GM23248 (cell line): Measurements from ENCODE around the gene TRIM41. TPM values are rescaled to one million over a fixed set of nuclear protein-coding genes. Genes with fewer than 3 reads are reported as not detected.
A peak's percentile ranks its signal among the peaks of the same experiment; 100 is the strongest.

ENCODE experiments used
- DNase-seq: peaks from one replicate; pipeline ENCODE4 v3.0.0-alpha.2; 2015
- H2AFZ ChIP-seq: fragments of 200-600 bp; sonication (generic); 2 replicates; pipeline ENCODE4 v1.6.1; 2016; ENCODE audit warnings: antibody characterized with exemption
- H3F3A ChIP-seq: fragments of 200-600 bp; sonication (generic); 2 replicates; pipeline ENCODE4 v1.6.1; 2016; ENCODE audit warnings: mild to moderate bottlenecking, antibody characterized with exemption, mixed run types; ENCODE audit not compliant: insufficient read depth
- H3K27ac ChIP-seq: fragments of 200-600 bp; sonication (generic); 2 replicates; pipeline ENCODE4 v1.5.1; 2016; ENCODE audit warnings: mild to moderate bottlenecking
- H3K27me3 ChIP-seq: fragments of 200-600 bp; sonication (generic); replicated peaks from 2 replicates; pipeline ENCODE4 v1.6.1; 2016; ENCODE audit warnings: mild to moderate bottlenecking; ENCODE audit not compliant: insufficient read depth
- H3K36me3 ChIP-seq: fragments of 200-600 bp; sonication (generic); 2 replicates; pipeline ENCODE4 v1.6.1; 2016; ENCODE audit warnings: low read depth, mild to moderate bottlenecking
- H3K4me1 ChIP-seq: fragments of 200-600 bp; sonication (generic); 2 replicates; pipeline ENCODE4 v1.6.1; 2016; ENCODE audit warnings: mild to moderate bottlenecking; ENCODE audit not compliant: insufficient read depth
- H3K4me2 ChIP-seq: fragments of 200-600 bp; sonication (generic); one replicate; pipeline ENCODE4 v1.6.1; 2016; ENCODE audit warnings: mild to moderate bottlenecking; ENCODE audit not compliant: unreplicated experiment
- H3K4me3 ChIP-seq: fragments of 200-600 bp; sonication (generic); 2 replicates; pipeline ENCODE4 v1.5.1; 2016; ENCODE audit warnings: mild to moderate bottlenecking
- H3K79me2 ChIP-seq: fragments of 200-600 bp; sonication (generic); 2 replicates; pipeline ENCODE4 v1.6.1; 2016; ENCODE audit warnings: mild to moderate bottlenecking; ENCODE audit not compliant: insufficient read depth
- H3K9ac ChIP-seq: fragments of 200-600 bp; sonication (generic); 2 replicates; pipeline ENCODE4 v1.6.1; 2016; ENCODE audit warnings: mild to moderate bottlenecking
- H3K9me2 ChIP-seq: fragments of 200-600 bp; sonication (generic); 2 replicates; pipeline ENCODE4 v1.6.1; 2016; ENCODE audit warnings: mixed run types, mild to moderate bottlenecking, moderate library complexity; ENCODE audit not compliant: insufficient read depth
- H3K9me3 ChIP-seq: fragments of 200-600 bp; sonication (generic); one replicate; pipeline ENCODE4 v1.6.1; 2017; ENCODE audit warnings: low read depth
- H4K20me1 ChIP-seq: fragments of 200-600 bp; sonication (generic); 2 replicates; pipeline ENCODE4 v1.6.0; 2016; ENCODE audit not compliant: insufficient read depth
- EZH2 ChIP-seq: fragments of 200-600 bp; sonication (generic); IDR thresholded peaks from 2 replicates; pipeline ENCODE4 v1.6.1; 2018; ENCODE audit warnings: antibody characterized with exemption, mild to moderate bottlenecking; ENCODE audit not compliant: insufficient read depth, poor library complexity, severe bottlenecking
- EZH2phosphoT487 ChIP-seq: fragments of 200-600 bp; sonication (generic); IDR thresholded peaks from 2 replicates; pipeline ENCODE4 v1.6.1; 2018; ENCODE audit warnings: antibody characterized with exemption, moderate library complexity, mild to moderate bottlenecking, low read depth; ENCODE audit not compliant: insufficient read depth
- WGBS, 2 experiments: methylation state at CpG; one replicate each; pipeline ENCODE4 v1.1.6; 2015 to 2017; ENCODE audit warnings: low lambda C conversion rate in 2 of 2, low coverage in 1 of 2; ENCODE audit errors: missing lambda C conversion rate in 2 of 2; 5-methylcytosine and 5-hydroxymethylcytosine counted together
- in situ Hi-C: fragments of 300-500 bp; cut with MboI; formaldehyde crosslinking; loops from 2 replicates; pipeline ENCODE4 v1.15.0; 2020
- polyA plus RNA-seq: library from polyadenylated mRNA; unstranded; fragments of >200 nt; fragmentation: Nextera tagmentation; extraction: Ambion mirVana; gene quantifications from 2 replicates; pipeline ENCODE4 v1.2.1, GENCODE V29; 2016
- total RNA-seq: library from RNA; depleted of rRNA; stranded (reverse); fragments of >200 nt; shearing (Covaris generic); gene quantifications from 2 replicates; pipeline ENCODE4 v1.2.3, GENCODE V29; 2014

Gene TRIM41
- total and polyA plus RNA-seq, 2 experiments from 2014 or later: 3.8 to 18.6 TPM

DNA sequence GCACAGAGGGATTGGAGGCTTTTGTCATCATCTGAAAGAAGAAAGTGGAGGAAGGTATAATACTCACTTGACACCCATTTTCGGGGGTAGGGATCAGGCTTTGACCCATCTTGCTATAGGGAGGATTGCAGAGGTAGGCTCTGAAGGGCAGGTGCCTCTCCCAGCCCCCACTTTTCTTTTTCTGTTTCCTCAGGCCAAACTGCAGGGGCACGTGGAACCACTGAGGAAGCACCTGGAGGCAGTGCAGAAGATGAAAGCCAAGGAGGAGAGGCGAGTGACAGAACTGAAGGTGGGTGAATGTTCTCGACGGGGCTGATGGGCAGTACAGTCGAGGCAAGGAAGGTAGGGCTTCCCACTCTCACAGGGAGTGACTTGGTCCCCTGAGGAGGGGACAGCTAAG lies 7.5 kb downstream of the TRIM41 start:
- no peaks in the 10 kb centered on the region for H3K9me3 ChIP-seq
- DNase-seq: no peak
- peaks cover 45% of the 10 kb centered on the region for H3F3A ChIP-seq
- no peak overlapping the region for H3K4me2 ChIP-seq
- no peak overlapping the region for H3K4me3 ChIP-seq
- no peaks in the 10 kb centered on the region for H3K4me1 ChIP-seq
- WGBS, 2 experiments: 96% methylated on average over 6 of the region's 6 CpGs
- H3K36me3 ChIP-seq: peaks cover 6% of the 10 kb centered on the region
- no peak overlapping the region for H2AFZ ChIP-seq
- no peaks in the 10 kb centered on the region for H3K9me2 ChIP-seq
- in situ Hi-C loops: no loop called here
- H3K79me2 ChIP-seq: peaks cover 37% of the 10 kb centered on the region
- no peaks in the 10 kb centered on the region for H3K27me3 ChIP-seq
- H4K20me1 ChIP-seq: 0 out of 2 replicates have a peak, but pooled peaks cover 1% of the 10 kb centered on the region
- TF ChIP-seq EZH2 (no peak), EZH2phosphoT487 (no peak)
- H3K9ac ChIP-seq: no peak overlapping the region
- H3K27ac ChIP-seq: no peak overlapping the region

DNA sequence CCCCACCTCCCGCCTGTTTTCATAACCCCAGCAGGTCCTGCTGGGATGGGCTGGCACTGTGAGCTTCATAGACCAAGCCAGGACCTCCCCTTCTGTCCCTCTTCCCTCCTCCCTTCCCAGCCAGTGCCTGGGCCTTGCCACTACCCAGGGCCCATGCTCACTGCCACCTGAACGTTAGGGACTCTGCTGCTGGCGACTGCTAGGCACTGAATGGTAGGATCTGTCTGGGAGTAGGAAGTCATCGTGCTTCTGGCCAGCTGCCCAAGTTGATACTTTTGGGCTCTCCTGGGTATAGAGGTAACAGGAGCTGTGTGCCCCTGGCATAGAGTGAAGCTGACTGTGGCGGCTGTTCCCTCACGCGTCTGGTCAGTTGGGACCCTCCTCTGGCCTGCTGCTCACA lies 8.4 kb downstream of the TRIM41 start:
- H3K36me3 ChIP-seq: peaks cover 14% of the 10 kb centered on the region
- H3K9me3 ChIP-seq: no peaks in the 10 kb centered on the region
- H3K27ac ChIP-seq: no peak overlapping the region
- 81 to 83% methylated on average over 7 of the region's 7 CpGs for WGBS, 2 experiments
- H3F3A ChIP-seq: peaks cover 54% of the 10 kb centered on the region
- no peak overlapping the region for H3K4me3 ChIP-seq
- no peaks in the 10 kb centered on the region for H3K9me2 ChIP-seq
- peaks cover 28% of the 10 kb centered on the region for H3K79me2 ChIP-seq
- no peak overlapping the region for H3K9ac ChIP-seq
- no peak overlapping the region for H3K4me2 ChIP-seq
- H2AFZ ChIP-seq: no peak overlapping the region
- in situ Hi-C loops: no loop called here
- H4K20me1 ChIP-seq: 0 out of 2 replicates have a peak, but pooled peaks cover 3% of the 10 kb centered on the region
- no peak for DNase-seq
- H3K27me3 ChIP-seq: no peaks in the 10 kb centered on the region
- no peaks in the 10 kb centered on the region for H3K4me1 ChIP-seq
- TF ChIP-seq EZH2phosphoT487 (no peak), EZH2 (no peak)

DNA sequence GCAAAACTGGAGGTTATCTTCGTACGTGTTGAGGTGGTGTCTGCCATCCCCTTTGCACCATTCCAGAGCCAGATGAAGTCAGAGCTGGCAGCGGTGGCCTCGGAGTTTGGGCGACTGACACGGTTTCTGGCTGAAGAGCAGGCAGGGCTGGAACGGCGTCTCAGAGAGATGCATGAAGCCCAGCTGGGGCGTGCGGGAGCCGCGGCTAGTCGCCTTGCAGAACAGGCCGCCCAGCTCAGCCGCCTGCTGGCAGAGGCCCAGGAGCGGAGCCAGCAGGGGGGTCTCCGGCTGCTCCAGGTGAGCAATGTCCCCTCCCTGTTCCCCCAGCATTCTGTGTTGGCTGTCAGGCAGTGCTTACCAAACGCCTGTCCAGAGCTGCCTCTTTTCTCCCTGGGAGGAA lies 9.5 kb downstream of the TRIM41 start:
- Histone ChIP-seq H3K79me2 (peaks cover 26% of the 10 kb centered on the region), H3K4me1 (no peaks in the 10 kb centered on the region), H3K9ac (no peak overlapping the region), H3K36me3 (peaks cover 26% of the 10 kb centered on the region), H3K9me3 (no peaks in the 10 kb centered on the region), H2AFZ (no peak overlapping the region), H4K20me1 (0 out of 2 replicates have a peak, but pooled peaks cover 3% of the 10 kb centered on the region), H3K4me2 (no peak overlapping the region), H3K27ac (no peak overlapping the region), H3K4me3 (no peak overlapping the region), H3K9me2 (no peaks in the 10 kb centered on the region), H3F3A (peaks cover 66% of the 10 kb centered on the region), H3K27me3 (no peaks in the 10 kb centered on the region)
- 31 to 34% methylated on average over 18 of the region's 18 CpGs for WGBS, 2 experiments
- DNase-seq: peak; percentile 41
- no peak for TF ChIP-seq EZH2phosphoT487
- no peak for TF ChIP-seq EZH2
- in situ Hi-C loops: no loop called here

DNA sequence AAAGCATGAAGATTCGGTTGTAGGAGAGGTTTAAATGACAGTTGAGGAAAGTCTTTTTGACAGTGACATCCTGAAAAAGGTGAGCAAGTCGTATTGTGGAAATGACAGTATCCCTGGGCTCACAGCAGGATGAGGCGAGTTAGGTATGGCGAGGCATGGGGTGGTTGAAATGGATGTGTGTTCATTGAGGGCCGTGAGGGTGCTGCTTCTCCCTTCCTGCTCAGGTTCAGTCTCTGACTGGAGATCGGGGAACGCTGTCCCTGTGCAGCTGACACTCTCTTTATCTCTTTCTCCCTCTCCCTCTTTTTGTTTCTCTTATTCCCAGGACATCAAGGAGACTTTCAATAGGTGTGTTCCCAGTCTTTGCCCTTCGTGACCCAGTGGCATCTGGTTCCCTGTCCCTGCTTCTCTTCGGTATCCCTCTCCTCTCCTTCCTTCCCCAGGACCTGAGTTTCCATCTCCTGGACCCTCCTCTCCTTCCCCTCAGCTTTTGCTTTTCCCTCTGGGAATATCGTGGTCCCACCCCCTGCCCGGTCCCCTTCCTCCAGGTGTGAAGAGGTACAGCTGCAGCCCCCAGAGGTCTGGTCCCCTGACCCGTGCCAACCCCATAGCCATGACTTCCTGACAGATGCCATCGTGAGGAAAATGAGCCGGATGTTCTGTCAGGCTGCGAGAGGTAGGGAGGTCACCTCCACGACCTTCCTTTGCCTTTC lies 10.2 kb downstream of the TRIM41 start:
- H3K27me3 ChIP-seq: no peaks in the 10 kb centered on the region
- no peak overlapping the region for H3K4me2 ChIP-seq
- H3K4me3 ChIP-seq: no peak overlapping the region
- no peaks in the 10 kb centered on the region for H3K9me3 ChIP-seq
- no peak overlapping the region for H2AFZ ChIP-seq
- TF ChIP-seq EZH2phosphoT487 (no peak), EZH2 (no peak)
- no peak overlapping the region for H3K9ac ChIP-seq
- in situ Hi-C loops: no loop called here
- H4K20me1 ChIP-seq: 0 out of 2 replicates have a peak, but pooled peaks cover 3% of the 10 kb centered on the region
- H3K9me2 ChIP-seq: no peaks in the 10 kb centered on the region
- peaks cover 72% of the 10 kb centered on the region for H3F3A ChIP-seq
- peaks cover 26% of the 10 kb centered on the region for H3K79me2 ChIP-seq
- H3K36me3 ChIP-seq: peaks cover 32% of the 10 kb centered on the region
- no peak for DNase-seq
- WGBS, 2 experiments: 90% methylated on average over 16 of the region's 16 CpGs
- H3K27ac ChIP-seq: no peak overlapping the region
- H3K4me1 ChIP-seq: no peaks in the 10 kb centered on the region
